Measurements from ENCODE around the gene VWA3B. TPM values are rescaled to one million over a fixed set of nuclear protein-coding genes. Genes with fewer than 3 reads are reported as not detected.
A peak's percentile ranks its signal among the peaks of the same experiment; 100 is the strongest.

Gene VWA3B
- total RNA-seq, 1 experiment from 2014 or later, result not detected

DNA sequence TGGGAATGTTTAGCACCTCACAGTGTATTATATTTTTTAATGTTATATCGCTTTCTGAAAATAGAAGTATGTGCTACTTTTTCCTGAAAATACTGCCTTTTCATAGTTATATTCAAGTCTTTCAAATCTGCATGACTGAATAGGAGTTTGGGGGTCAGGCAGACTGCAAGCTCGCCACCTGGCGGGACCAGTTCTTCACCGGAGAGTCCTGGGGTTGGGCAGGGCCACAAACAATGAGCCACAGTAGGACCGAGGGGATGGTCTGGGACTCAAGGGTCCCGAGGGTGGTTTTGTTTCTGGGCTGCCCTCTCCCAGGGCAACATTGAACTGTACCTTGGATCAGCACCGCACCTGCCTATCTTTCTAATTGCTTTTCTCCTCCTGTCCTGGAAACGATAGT lies 70.6 kb downstream of the VWA3B start:
- no peaks in the 10 kb centered on the region for H3K4me1 ChIP-seq (ENCODE audit: insufficient read depth, low read length)
- no peaks in the 10 kb centered on the region; a peak in 1 of 5 replicates for H3K9me3 Mint-ChIP-seq
- peaks cover 4% of the 10 kb centered on the region for H3K27me3 Mint-ChIP-seq (ENCODE audit: low read depth)

More for the DNA sequence above, 70.6 kb downstream of the VWA3B start:
- Histone ChIP-seq H2BK12ac (ENCODE audit: insufficient read length, low read depth, low read length) (no peak overlapping the region), H3K27ac (ENCODE audit: insufficient read length, low read depth, low read length) (no peak overlapping the region), H4K5ac (ENCODE audit: insufficient read length, low read depth, low read length) (no peak overlapping the region), H2BK5ac (ENCODE audit: insufficient read length, low read length) (no peak overlapping the region), H3K23me2 (ENCODE audit: insufficient read length, low read depth, low read length, poor library complexity, severe bottlenecking) (no peaks in the 10 kb centered on the region), H3K79me1 (ENCODE audit: insufficient read depth, low read depth, low read length, poor library complexity, severe bottlenecking) (no peaks in the 10 kb centered on the region), H3K4ac (ENCODE audit: low read depth, low read length) (no peak overlapping the region), H3K27me3 (ENCODE audit: insufficient read depth, low read length) (no peaks in the 10 kb centered on the region), H2AFZ (ENCODE audit: low read length) (no peak overlapping the region), H3K56ac (ENCODE audit: insufficient read length, low read depth, low read length) (no peak overlapping the region), H2BK120ac (ENCODE audit: low read depth, low read length, poor library complexity, severe bottlenecking) (no peak overlapping the region), H2BK15ac (ENCODE audit: low read depth, low read length) (no peak overlapping the region; the same call in 1 of the 2 replicates), H4K91ac (ENCODE audit: insufficient read length, low read depth, low read length) (no peak overlapping the region), H4K20me1 (ENCODE audit: control insufficient read depth, insufficient read depth, insufficient read length) (no peaks in the 10 kb centered on the region), H3K79me2 (ENCODE audit: insufficient read depth, low read length) (no peaks in the 10 kb centered on the region), H3K14ac (ENCODE audit: insufficient read depth, low read length) (no peak overlapping the region), H3K23ac (ENCODE audit: insufficient read length, low read depth, low read length) (no peak overlapping the region), H3K4me2 (ENCODE audit: insufficient read depth, insufficient read length, low read length) (no peak overlapping the region), H3K9me3 (ENCODE audit: control insufficient read depth, low read depth, low read length) (no peaks in the 10 kb centered on the region), H3K18ac (ENCODE audit: insufficient read length, low read depth, low read length) (no peak overlapping the region), H3T11ph (ENCODE audit: low read length) (no peak overlapping the region), H2AK5ac (ENCODE audit: insufficient read length, low read length) (no peak overlapping the region), H3K9ac (ENCODE audit: extremely low read depth, insufficient read length, low read length) (no peak overlapping the region), H2BK20ac (ENCODE audit: low read depth, low read length, poor library complexity, severe bottlenecking) (no peak overlapping the region), H4K8ac (replicated peaks; ENCODE audit: insufficient read length, low read depth, low read length) (no peak overlapping the region)
- no CpG with 5 or more reads among the region's 8 CpGs for WGBS (ENCODE audit: extremely low coverage, insufficient read length, low lambda C conversion rate)
- peak; percentile 69 for DNase-seq
- no peak overlapping the region for H3K27ac Mint-ChIP-seq
- H3K4me1 Mint-ChIP-seq, result peaks cover 15 to 16% of the 10 kb centered on the region in 2 experiments
- TF ChIP-seq, protein P1, sequence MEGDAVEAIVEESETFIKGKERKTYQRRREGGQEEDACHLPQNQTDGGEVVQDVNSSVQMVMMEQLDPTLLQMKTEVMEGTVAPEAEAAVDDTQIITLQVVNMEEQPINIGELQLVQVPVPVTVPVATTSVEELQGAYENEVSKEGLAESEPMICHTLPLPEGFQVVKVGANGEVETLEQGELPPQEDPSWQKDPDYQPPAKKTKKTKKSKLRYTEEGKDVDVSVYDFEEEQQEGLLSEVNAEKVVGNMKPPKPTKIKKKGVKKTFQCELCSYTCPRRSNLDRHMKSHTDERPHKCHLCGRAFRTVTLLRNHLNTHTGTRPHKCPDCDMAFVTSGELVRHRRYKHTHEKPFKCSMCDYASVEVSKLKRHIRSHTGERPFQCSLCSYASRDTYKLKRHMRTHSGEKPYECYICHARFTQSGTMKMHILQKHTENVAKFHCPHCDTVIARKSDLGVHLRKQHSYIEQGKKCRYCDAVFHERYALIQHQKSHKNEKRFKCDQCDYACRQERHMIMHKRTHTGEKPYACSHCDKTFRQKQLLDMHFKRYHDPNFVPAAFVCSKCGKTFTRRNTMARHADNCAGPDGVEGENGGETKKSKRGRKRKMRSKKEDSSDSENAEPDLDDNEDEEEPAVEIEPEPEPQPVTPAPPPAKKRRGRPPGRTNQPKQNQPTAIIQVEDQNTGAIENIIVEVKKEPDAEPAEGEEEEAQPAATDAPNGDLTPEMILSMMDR (conservative IDR thresholded peaks at IDR 0.05), result peak; percentile 62
- H3K36me3 Mint-ChIP-seq (ENCODE audit: insufficient read depth in 1 of 3, low read depth in 3 of 3), result no peaks in the 10 kb centered on the region
- H3K4me3 Mint-ChIP-seq, result no peak overlapping the region
